ENCODE data around the gene LRRC14B.

GRCh38 chr5:157801-158200 is 33.5 kb upstream of the LRRC14B start:
- no peak for TF ChIP-seq CTCF (IDR thresholded peaks at IDR 0.05)
- TF ChIP-seq EZH2 (IDR thresholded peaks at IDR 0.05): no peak
- TF ChIP-seq EZH2phosphoT487 (IDR thresholded peaks at IDR 0.05): no peak

All from neural progenitor cell (in vitro differentiated cells).